ENCODE data around the gene IMMP2L. TPM values are rescaled to one million over a fixed set of nuclear protein-coding genes. Genes with fewer than 3 reads are reported as not detected.

Gene IMMP2L
- total and polyA plus RNA-seq, 2 of the 4 experiments (the other 2 are of a cell fraction), result 5.8 to 9.3 TPM

GRCh38 chr7:111343017-111343416 lies 219.3 kb downstream of the IMMP2L start:
- Histone ChIP-seq H3K9me3 (ENCODE audit: control insufficient read depth, insufficient read depth, low read length) (peaks cover 4% of the 10 kb centered on the region), H2BK120ac (ENCODE audit: low read depth, low read length) (no peak overlapping the region), H3K27ac (ENCODE audit: insufficient read depth, low read length) (no peak overlapping the region), H3K4me1 (ENCODE audit: control insufficient read depth, insufficient read depth, low read length) (no peaks in the 10 kb centered on the region), H3K9ac (ENCODE audit: low read depth, low read length) (no peak overlapping the region), H3K36me3 (ENCODE audit: control insufficient read depth, insufficient read depth, low read length) (no peaks in the 10 kb centered on the region), H4K8ac (ENCODE audit: low read depth in 2 of 2, low read length in 2 of 2) (no peak overlapping the region), H3K14ac (replicated peaks; ENCODE audit: low read depth, low read length) (no peak overlapping the region), H3K23ac (ENCODE audit: low read depth, low read length) (no peak overlapping the region), H2BK20ac (ENCODE audit: low read depth, low read length) (no peak overlapping the region), H3K79me1 (ENCODE audit: low read depth in 1 of 2, low read length in 2 of 2) (no peaks in the 10 kb centered on the region), H4K20me1 (ENCODE audit: insufficient read depth, low read length) (no peaks in the 10 kb centered on the region), H2BK15ac (ENCODE audit: low read depth, low read length) (no peak overlapping the region), H2BK5ac (ENCODE audit: low read depth, low read length, poor library complexity, severe bottlenecking) (no peak overlapping the region), H2AFZ (replicated peaks; ENCODE audit: low read length, poor library complexity) (no peak overlapping the region), H4K5ac (ENCODE audit: low read depth, low read length) (no peak overlapping the region), H2AK9ac (replicated peaks; ENCODE audit: low read depth, low read length, poor library complexity) (no peak overlapping the region), H4K91ac (ENCODE audit: insufficient read depth, low read depth, low read length) (no peak overlapping the region), H3K56ac (ENCODE audit: extremely low read depth, insufficient read depth, low read length) (no peak overlapping the region), H3K27me3 (ENCODE audit: control insufficient read depth, insufficient read depth, low read length) (no peaks in the 10 kb centered on the region), H3K9me1 (ENCODE audit: insufficient read depth, low read length) (no peaks in the 10 kb centered on the region), H3K4me3 (ENCODE audit: insufficient read depth, low read depth, low read length) (no peak overlapping the region), H3K4ac (ENCODE audit: low read depth, low read length) (no peak overlapping the region), H3K4me2 (ENCODE audit: low read depth, low read length) (no peak overlapping the region), H3K18ac (ENCODE audit: low read depth, low read length) (no peak overlapping the region), H2AK5ac (ENCODE audit: low read depth, low read length) (no peak overlapping the region)
- in situ Hi-C loops (cut with MboI; ENCODE audit: low sequenced_read_pairs) (no loop called here), intact Hi-C loops (cut with micrococcal nuclease) (no loop called here), dilution Hi-C loops (cut with HindIII; ENCODE audit: low sequenced_read_pairs, unreplicated experiment) (no loop called here)
- CTCF ChIA-PET, result no interaction called here
- no peak for DNase-seq
- no TSS peak for BruUV-seq (replicated peaks)
- no peak for ATAC-seq (ENCODE audit: low read depth)
- POLR2A ChIA-PET (ENCODE audit: unreplicated experiment), result no interaction called here
- TF ChIP-seq BHLHE40 (IDR thresholded peaks at IDR 0.05; ENCODE audit: low read depth, low read length), result no peak
- no peak for TF ChIP-seq POLR2A (IDR thresholded peaks at IDR 0.05; ENCODE audit: low read depth, low read length)
- no peak for TF ChIP-seq RAD21 (IDR thresholded peaks at IDR 0.05; ENCODE audit: low read length)
- TF ChIP-seq FOS (IDR thresholded peaks at IDR 0.05; ENCODE audit: low read depth, low read length), result no peak
- no peak for TF ChIP-seq NFE2L2 (IDR thresholded peaks at IDR 0.05; ENCODE audit: low read depth, low read length)
- TF ChIP-seq CHD1 (IDR thresholded peaks at IDR 0.05; ENCODE audit: low read depth, low read length), result no peak
- no peak for TF ChIP-seq RFX5 (IDR thresholded peaks at IDR 0.05; ENCODE audit: low read depth, low read length)
- no peak for TF ChIP-seq SMC3 (IDR thresholded peaks at IDR 0.05; ENCODE audit: low read depth, low read length)
- TF ChIP-seq CTCF (conservative IDR thresholded peaks at IDR 0.05; ENCODE audit: low read depth, low read length), result no peak
- TF ChIP-seq MAZ (IDR thresholded peaks at IDR 0.05; ENCODE audit: borderline replicate concordance, low read depth, low read length), result no peak
- no peak for TF ChIP-seq ELK1 (IDR thresholded peaks at IDR 0.05; ENCODE audit: borderline replicate concordance, low read depth, low read length)
- TF ChIP-seq USF2 (IDR thresholded peaks at IDR 0.05; ENCODE audit: low read depth, low read length), result no peak
- no peak for TF ChIP-seq MXI1 (IDR thresholded peaks at IDR 0.05; ENCODE audit: borderline replicate concordance, low read depth, low read length)
- no peak for TF ChIP-seq MAFK (IDR thresholded peaks at IDR 0.05; ENCODE audit: low read depth, low read length)
- no peak for TF ChIP-seq CEBPB (IDR thresholded peaks at IDR 0.05; ENCODE audit: low read depth, low read length)
- no peak for TF ChIP-seq RCOR1 (IDR thresholded peaks at IDR 0.05; ENCODE audit: insufficient replicate concordance, low read length)
